Measurements from ENCODE around the gene UNKL. TPM values are rescaled to one million over a fixed set of nuclear protein-coding genes. Genes with fewer than 3 reads are reported as not detected.

The UNKL gene
- total RNA-seq, 1 experiment from 2014 or later, result 32.0 TPM

- no peaks in the 10 kb centered on the region for H3K9me3 Mint-ChIP-seq
- Histone ChIP-seq H3T11ph (ENCODE audit: low read length) (no peak overlapping the region), H2AFZ (ENCODE audit: low read length) (no peak overlapping the region), H3K4ac (ENCODE audit: low read depth, low read length) (no peak overlapping the region), H2BK15ac (ENCODE audit: low read depth, low read length) (no peak overlapping the region), H3K23me2 (ENCODE audit: insufficient read length, low read depth, low read length, poor library complexity, severe bottlenecking) (no peaks in the 10 kb centered on the region), H3K4me1 (ENCODE audit: insufficient read depth, low read length) (no peaks in the 10 kb centered on the region), H3K79me1 (ENCODE audit: insufficient read depth, low read depth, low read length, poor library complexity, severe bottlenecking) (no peaks in the 10 kb centered on the region), H3K9ac (ENCODE audit: extremely low read depth, insufficient read length, low read length) (no peak overlapping the region), H3K56ac (ENCODE audit: insufficient read length, low read depth, low read length) (no peak overlapping the region), H2BK120ac (ENCODE audit: low read depth, low read length, poor library complexity, severe bottlenecking) (no peak overlapping the region), H2BK5ac (ENCODE audit: insufficient read length, low read length) (no peak overlapping the region), H3K9me3 (ENCODE audit: control insufficient read depth, low read depth, low read length) (no peaks in the 10 kb centered on the region), H2BK20ac (ENCODE audit: low read depth, low read length, poor library complexity, severe bottlenecking) (no peak overlapping the region), H3K27ac (ENCODE audit: insufficient read length, low read depth, low read length) (no peak overlapping the region), H2BK12ac (ENCODE audit: insufficient read length, low read depth, low read length) (no peak overlapping the region), H4K91ac (ENCODE audit: insufficient read length, low read depth, low read length) (no peak overlapping the region), H4K5ac (ENCODE audit: insufficient read length, low read depth, low read length) (no peak overlapping the region), H3K27me3 (ENCODE audit: insufficient read depth, low read length) (no peaks in the 10 kb centered on the region), H3K14ac (ENCODE audit: insufficient read depth, low read length) (no peak overlapping the region), H3K23ac (ENCODE audit: insufficient read length, low read depth, low read length) (no peak overlapping the region), H3K18ac (ENCODE audit: insufficient read length, low read depth, low read length) (no peak overlapping the region), H2AK5ac (ENCODE audit: insufficient read length, low read length) (no peak overlapping the region), H3K79me2 (ENCODE audit: insufficient read depth, low read length) (peaks cover 2% of the 10 kb centered on the region; the same call in 1 of the 2 replicates), H4K8ac (replicated peaks; ENCODE audit: insufficient read length, low read depth, low read length) (no peak overlapping the region), H3K4me2 (ENCODE audit: insufficient read depth, insufficient read length, low read length) (no peak overlapping the region), H4K20me1 (ENCODE audit: control insufficient read depth, insufficient read depth, insufficient read length) (no peaks in the 10 kb centered on the region)
- H3K27ac Mint-ChIP-seq, result no peak overlapping the region
- peaks cover 48 to 91% (median 77%) of the 10 kb centered on the region in 3 experiments for H3K36me3 Mint-ChIP-seq (ENCODE audit: insufficient read depth in 1 of 3, low read depth in 3 of 3)
- no peak for DNase-seq
- H3K4me3 Mint-ChIP-seq, result no peak overlapping the region
- no peaks in the 10 kb centered on the region for H3K27me3 Mint-ChIP-seq (ENCODE audit: low read depth)
- no CpG with 5 or more reads among the region's 12 CpGs for WGBS (ENCODE audit: extremely low coverage, insufficient read length, low lambda C conversion rate)
- TF ChIP-seq, protein P1, sequence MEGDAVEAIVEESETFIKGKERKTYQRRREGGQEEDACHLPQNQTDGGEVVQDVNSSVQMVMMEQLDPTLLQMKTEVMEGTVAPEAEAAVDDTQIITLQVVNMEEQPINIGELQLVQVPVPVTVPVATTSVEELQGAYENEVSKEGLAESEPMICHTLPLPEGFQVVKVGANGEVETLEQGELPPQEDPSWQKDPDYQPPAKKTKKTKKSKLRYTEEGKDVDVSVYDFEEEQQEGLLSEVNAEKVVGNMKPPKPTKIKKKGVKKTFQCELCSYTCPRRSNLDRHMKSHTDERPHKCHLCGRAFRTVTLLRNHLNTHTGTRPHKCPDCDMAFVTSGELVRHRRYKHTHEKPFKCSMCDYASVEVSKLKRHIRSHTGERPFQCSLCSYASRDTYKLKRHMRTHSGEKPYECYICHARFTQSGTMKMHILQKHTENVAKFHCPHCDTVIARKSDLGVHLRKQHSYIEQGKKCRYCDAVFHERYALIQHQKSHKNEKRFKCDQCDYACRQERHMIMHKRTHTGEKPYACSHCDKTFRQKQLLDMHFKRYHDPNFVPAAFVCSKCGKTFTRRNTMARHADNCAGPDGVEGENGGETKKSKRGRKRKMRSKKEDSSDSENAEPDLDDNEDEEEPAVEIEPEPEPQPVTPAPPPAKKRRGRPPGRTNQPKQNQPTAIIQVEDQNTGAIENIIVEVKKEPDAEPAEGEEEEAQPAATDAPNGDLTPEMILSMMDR (conservative IDR thresholded peaks at IDR 0.05), result no peak
- H3K4me1 Mint-ChIP-seq, result peaks cover 0 to 4% of the 10 kb centered on the region in 2 experiments; a peak in 1 of 4 replicates
Measured at GRCh38 chr16:1320097-1320496, 94.4 kb downstream of the UNKL start.
